ENCODE data around the gene PTPN13. TPM values are rescaled to one million over a fixed set of nuclear protein-coding genes. Genes with fewer than 3 reads are reported as not detected.

Gene PTPN13
- total RNA-seq, 2 donors from 2014 or later: 130 to 238 TPM

- Histone ChIP-seq H3K27ac (ENCODE audit: low read depth, low read length) (no peak overlapping the region), H3K9ac (ENCODE audit: extremely low read depth, low read length, poor library complexity, severe bottlenecking) (no peak overlapping the region), H3K9me3 (ENCODE audit: control insufficient read depth, low read length) (no peaks in the 10 kb centered on the region), H3K36me3 (ENCODE audit: control insufficient read depth, insufficient read depth, low read length) (no peaks in the 10 kb centered on the region), H3K4me1 (ENCODE audit: control insufficient read depth, insufficient read depth, low read length) (peaks cover 8% of the 10 kb centered on the region), H3K4me3 (ENCODE audit: low read length) (no peak overlapping the region), H3K27me3 (ENCODE audit: control insufficient read depth, insufficient read depth, low read length, poor library complexity, severe bottlenecking) (peaks cover 11% of the 10 kb centered on the region)
- 97 to 100% methylated on average over 1 to 4 of the region's 4 CpGs for WGBS, 2 experiments (ENCODE audit: insufficient coverage in 1 of 2, insufficient read length in 1 of 2)
- H3K9me3 Mint-ChIP-seq: peaks cover 21% of the 10 kb centered on the region
- no peak overlapping the region for H3K4me3 Mint-ChIP-seq
- peaks cover 20% of the 10 kb centered on the region for H3K27me3 Mint-ChIP-seq (ENCODE audit: insufficient read depth)
- no peak for DNase-seq
- H3K4me1 Mint-ChIP-seq: peaks cover 28% of the 10 kb centered on the region
- no peak for TF ChIP-seq CTCF (conservative IDR thresholded peaks at IDR 0.05)
- H3K27ac Mint-ChIP-seq: no peak overlapping the region
- H3K36me3 Mint-ChIP-seq (ENCODE audit: low read depth): peaks cover 8% of the 10 kb centered on the region
Observed at GRCh38 chr4:86549163-86549788, 44.8 kb upstream of the PTPN13 start.

GRCh38 chr4:86551387-86551786 is 42.7 kb upstream of the PTPN13 start:
- 96 to 100% methylated on average over 1 to 2 of the region's 2 CpGs for WGBS, 2 experiments (ENCODE audit: insufficient coverage in 1 of 2, insufficient read length in 1 of 2)

GRCh38 chr4:86554646-86555045 is 39.5 kb upstream of the PTPN13 start:
- H3K27ac Mint-ChIP-seq: no peak overlapping the region
- peaks cover 45% of the 10 kb centered on the region for H3K27me3 ChIP-seq (ENCODE audit: control insufficient read depth, insufficient read depth, low read length, poor library complexity, severe bottlenecking)
- no peak for TF ChIP-seq CTCF (conservative IDR thresholded peaks at IDR 0.05)
- H3K4me1 ChIP-seq (ENCODE audit: control insufficient read depth, insufficient read depth, low read length): peaks cover 4% of the 10 kb centered on the region
- H3K36me3 ChIP-seq (ENCODE audit: control insufficient read depth, insufficient read depth, low read length): no peaks in the 10 kb centered on the region
- H3K27me3 Mint-ChIP-seq (ENCODE audit: insufficient read depth): peaks cover 46% of the 10 kb centered on the region
- no peak overlapping the region for H3K27ac ChIP-seq (ENCODE audit: low read depth, low read length)
- no peaks in the 10 kb centered on the region for H3K9me3 ChIP-seq (ENCODE audit: control insufficient read depth, low read length)
- no peak for DNase-seq
- H3K4me3 Mint-ChIP-seq: no peak overlapping the region
- peaks cover 21% of the 10 kb centered on the region for H3K4me1 Mint-ChIP-seq
- H3K4me3 ChIP-seq (ENCODE audit: low read length): no peak overlapping the region
- no peaks in the 10 kb centered on the region for H3K36me3 Mint-ChIP-seq (ENCODE audit: low read depth)
- H3K9me3 Mint-ChIP-seq: no peaks in the 10 kb centered on the region
- H3K9ac ChIP-seq (ENCODE audit: extremely low read depth, low read length, poor library complexity, severe bottlenecking): no peak overlapping the region

More at GRCh38 chr4:86551387-86551786, 42.7 kb upstream of the PTPN13 start:
- Histone ChIP-seq H3K27me3 (ENCODE audit: control insufficient read depth, insufficient read depth, low read length, poor library complexity, severe bottlenecking) (peaks cover 22% of the 10 kb centered on the region), H3K4me1 (ENCODE audit: control insufficient read depth, insufficient read depth, low read length) (peaks cover 4% of the 10 kb centered on the region), H3K36me3 (ENCODE audit: control insufficient read depth, insufficient read depth, low read length) (no peaks in the 10 kb centered on the region), H3K9ac (ENCODE audit: extremely low read depth, low read length, poor library complexity, severe bottlenecking) (no peak overlapping the region), H3K4me3 (ENCODE audit: low read length) (no peak overlapping the region), H3K9me3 (ENCODE audit: control insufficient read depth, low read length) (no peaks in the 10 kb centered on the region), H3K27ac (ENCODE audit: low read depth, low read length) (no peak overlapping the region)
- Mint-ChIP-seq H3K36me3 (ENCODE audit: low read depth) (peaks cover 5% of the 10 kb centered on the region), H3K27ac (no peak overlapping the region), H3K27me3 (ENCODE audit: insufficient read depth) (peaks cover 30% of the 10 kb centered on the region), H3K4me3 (no peak overlapping the region), H3K9me3 (peaks cover 15% of the 10 kb centered on the region), H3K4me1 (peaks cover 14% of the 10 kb centered on the region)
- TF ChIP-seq CTCF (conservative IDR thresholded peaks at IDR 0.05): no peak
- no peak for DNase-seq
